IMR-90 (cell line): ENCODE measurements around the gene MLH3. TPM values are rescaled to one million over a fixed set of nuclear protein-coding genes. Genes with fewer than 3 reads are reported as not detected.

Experiments
- ATAC-seq: fragments of 200-7000 bp; cut with Tn5 transposase; 2 replicates; pipeline ENCODE4 v1.9.1; 2020; ENCODE audit warnings: low read depth, mild to moderate bottlenecking, moderate library complexity
- BruUV-seq: library from RNA; stranded (reverse); fragments of 400-500 nt; replicated peaks from 2 replicates; lab custom pipeline; 2021; lab: Mats Ljungman, UMichigan
- CTCF ChIA-PET: fragments of 300-600 bp; formaldehyde crosslinking; extraction: SDS; loops from one replicate; lab custom pipeline; 2021; ENCODE audit warnings: antibody characterized with exemption; lab: Yijun Ruan, JAX
- POLR2A ChIA-PET: fragments of 300-600 bp; sonication (Branson Sonifier 250); formaldehyde crosslinking; loops from one replicate; lab custom pipeline; 2022; ENCODE audit warnings: antibody characterized with exemption; ENCODE audit not compliant: unreplicated experiment; lab: Charles Lee
- DNase-seq: peaks from one replicate; pipeline ENCODE4 v3.0.0; 2013
- H2AFZ ChIP-seq: replicated peaks from 2 replicates; pipeline ENCODE3; 2013; ENCODE audit warnings: low read length, mild to moderate bottlenecking; ENCODE audit not compliant: poor library complexity
- H2AK5ac ChIP-seq: 2 replicates; pipeline ENCODE4 v1.6.1; 2013; ENCODE audit warnings: low read depth, low read length, inconsistent platforms
- H2AK9ac ChIP-seq: replicated peaks from 2 replicates; pipeline ENCODE3; 2013; ENCODE audit warnings: mild to moderate bottlenecking, low read depth, low read length, moderate library complexity; ENCODE audit not compliant: poor library complexity
- H2BK120ac ChIP-seq: 2 replicates; pipeline ENCODE4 v1.6.1; 2013; ENCODE audit warnings: low read depth, low read length, inconsistent platforms
- H2BK15ac ChIP-seq: 3 replicates; pipeline ENCODE4 v1.6.1; 2013; ENCODE audit warnings: low read depth, low read length, inconsistent platforms
- H2BK20ac ChIP-seq: 2 replicates; pipeline ENCODE4 v1.6.1; 2013; ENCODE audit warnings: low read depth, mild to moderate bottlenecking, inconsistent platforms, low read length, moderate library complexity
- H2BK5ac ChIP-seq: 2 replicates; pipeline ENCODE4 v1.6.1; 2013; ENCODE audit warnings: mild to moderate bottlenecking, low read depth, low read length, inconsistent platforms; ENCODE audit not compliant: poor library complexity, severe bottlenecking
- H3K14ac ChIP-seq: replicated peaks from 2 replicates; pipeline ENCODE4 v1.6.1; 2013; ENCODE audit warnings: low read depth, low read length, inconsistent platforms
- H3K18ac ChIP-seq: 2 replicates; pipeline ENCODE4 v1.6.1; 2013; ENCODE audit warnings: low read depth, low read length, control low read depth
- H3K23ac ChIP-seq: 2 replicates; pipeline ENCODE4 v1.6.1; 2013; ENCODE audit warnings: low read depth, low read length, inconsistent platforms
- H3K27ac ChIP-seq: 2 replicates; pipeline ENCODE4 v1.5.1; 2013; ENCODE audit warnings: mild to moderate bottlenecking, control low read depth, low read length; ENCODE audit not compliant: insufficient read depth
- H3K27me3 ChIP-seq: 2 replicates; pipeline ENCODE4 v1.6.1; 2013; ENCODE audit warnings: low read length; ENCODE audit not compliant: control insufficient read depth, insufficient read depth
- H3K36me3 ChIP-seq: 2 replicates; pipeline ENCODE4 v1.6.1; 2013; ENCODE audit warnings: low read length, mixed read lengths; ENCODE audit not compliant: control insufficient read depth, insufficient read depth
- H3K4ac ChIP-seq: 2 replicates; pipeline ENCODE4 v1.6.1; 2013; ENCODE audit warnings: low read depth, low read length, inconsistent platforms
- H3K4me1 ChIP-seq: 2 replicates; pipeline ENCODE4 v1.6.1; 2013; ENCODE audit warnings: low read length, mixed read lengths; ENCODE audit not compliant: control insufficient read depth, insufficient read depth
- H3K4me2 ChIP-seq: 2 replicates; pipeline ENCODE4 v1.6.1; 2013; ENCODE audit warnings: low read depth, mild to moderate bottlenecking, control low read depth, low read length, moderate library complexity
- H3K4me3 ChIP-seq: 2 replicates; pipeline ENCODE4 v1.5.1; 2013; ENCODE audit warnings: low read depth, mild to moderate bottlenecking, control low read depth, low read length, moderate library complexity; ENCODE audit not compliant: insufficient read depth
- H3K56ac ChIP-seq: 2 replicates; pipeline ENCODE4 v1.6.1; 2013; ENCODE audit warnings: low read length, inconsistent platforms; ENCODE audit not compliant: insufficient read depth; ENCODE audit errors: extremely low read depth
- H3K79me1 ChIP-seq, 2 experiments: 2 replicates each; pipeline ENCODE4 v1.6.1; 2013; ENCODE audit warnings: low read length in 2 of 2, inconsistent platforms in 1 of 2, low read depth in 1 of 2
- H3K9ac ChIP-seq: 2 replicates; pipeline ENCODE4 v1.6.1; 2013; ENCODE audit warnings: low read depth, low read length, control low read depth
- H3K9me1 ChIP-seq: 2 replicates; pipeline ENCODE4 v1.6.1; 2013; ENCODE audit warnings: low read length, inconsistent platforms; ENCODE audit not compliant: insufficient read depth
- H3K9me3 ChIP-seq: 2 replicates; pipeline ENCODE4 v1.6.1; 2013; ENCODE audit warnings: low read length; ENCODE audit not compliant: control insufficient read depth, insufficient read depth
- H4K20me1 ChIP-seq: 2 replicates; pipeline ENCODE4 v1.6.1; 2013; ENCODE audit warnings: low read length, inconsistent platforms; ENCODE audit not compliant: insufficient read depth
- H4K5ac ChIP-seq: 2 replicates; pipeline ENCODE4 v1.6.1; 2013; ENCODE audit warnings: mild to moderate bottlenecking, low read depth, low read length, control low read depth
- H4K8ac ChIP-seq, 2 experiments: 2 replicates each; pipeline ENCODE4 v1.6.1; 2013; ENCODE audit warnings: low read depth in 2 of 2, low read length in 2 of 2, control low read depth in 1 of 2, inconsistent platforms in 1 of 2
- H4K91ac ChIP-seq: 2 replicates; pipeline ENCODE4 v1.6.1; 2013; ENCODE audit warnings: low read depth, low read length, inconsistent platforms; ENCODE audit not compliant: insufficient read depth
- MAZ ChIP-seq: IDR thresholded peaks from 2 replicates; pipeline ENCODE4 v1.6.1; 2012; ENCODE audit warnings: low read depth, mild to moderate bottlenecking, low read length, improper control_type of control experiment, moderate library complexity, borderline replicate concordance
- NFE2L2 ChIP-seq: fragments of 150-350 bp; IDR thresholded peaks from 2 replicates; pipeline ENCODE4 v1.6.1; 2016; ENCODE audit warnings: low read depth, mild to moderate bottlenecking, low read length
- SMC3 ChIP-seq: fragments of 150-350 bp; IDR thresholded peaks from 2 replicates; pipeline ENCODE4 v1.6.1; 2016; ENCODE audit warnings: low read depth, mild to moderate bottlenecking, antibody characterized with exemption, low read length, moderate library complexity
- WGBS, 2 experiments: methylation state at CpG; one replicate each; pipeline versions ENCODE4 v1.1.5 to v1.1.7; 2013; ENCODE audit warnings: missing lambda C conversion rate in 2 of 2; ENCODE audit not compliant: insufficient read length in 1 of 2; ENCODE audit errors: extremely low coverage in 2 of 2; 5-methylcytosine and 5-hydroxymethylcytosine counted together
- dilution Hi-C: fragments of 300-500 bp; cut with HindIII; formaldehyde crosslinking; loops from one replicate; pipeline ENCODE4 v1.14.3; 2018; ENCODE audit warnings: low sequenced_read_pairs; ENCODE audit not compliant: unreplicated experiment
- in situ Hi-C: fragments of 300-500 bp; cut with MboI; formaldehyde crosslinking; loops from 3 replicates; pipeline ENCODE4 v1.14.3; 2019; ENCODE audit warnings: low sequenced_read_pairs, inconsistent platforms, mixed read lengths
- intact Hi-C: fragments of 100-400 bp; cut with micrococcal nuclease; formaldehyde crosslinking; loops from 2 replicates; pipeline ENCODE4 v1.10.0; 2022
- polyA plus RNA-seq, 3 experiments: library from polyadenylated mRNA; depleted of rRNA; stranded (reverse); fragments of >200 nt; gene quantifications; 2 replicates each; pipeline ENCODE4 v1.2.3, GENCODE V29; 2012; ENCODE audit warnings: low replicate concordance in 1 of 3
- total RNA-seq: library from RNA; depleted of rRNA; stranded (reverse); fragments of >200 nt; gene quantifications from 2 replicates; pipeline ENCODE4 v1.2.3, GENCODE V29; 2012
- TF ChIP-seq, protein P1 (sequence below): conservative IDR thresholded peaks from 2 replicates; pipeline ENCODE4 v1.5.1; 2012; ENCODE audit warnings: mild to moderate bottlenecking, low read depth, low read length, improper control_type of control experiment
- TF ChIP-seq, protein P2 (sequence below): fragments of 150-350 bp; IDR thresholded peaks from 2 replicates; pipeline ENCODE4 v1.6.1; 2016; ENCODE audit warnings: low read depth, mild to moderate bottlenecking, low read length, moderate library complexity, borderline replicate concordance

Gene MLH3
- total and polyA plus RNA-seq, 2 of the 4 experiments (the other 2 are of a cell fraction) = 5.6 to 14.7 TPM

GRCh38 chr14:75013290-75013689 is 38.0 kb downstream of the MLH3 start:
- Histone ChIP-seq H3K27me3 (no peaks in the 10 kb centered on the region), H3K4me2 (no peak overlapping the region), H4K5ac (no peak overlapping the region), H3K27ac (no peak overlapping the region), H3K4me1 (peaks cover 3% of the 10 kb centered on the region; the same call in 1 of the 2 replicates), H2BK20ac (no peak overlapping the region), H3K36me3 (peaks cover 31% of the 10 kb centered on the region), H3K9me1 (peaks cover 3% of the 10 kb centered on the region), H3K79me1 (peaks cover 13 to 17% of the 10 kb centered on the region in 2 experiments; a peak in 3 of 4 replicates), H3K23ac (no peak overlapping the region), H3K9ac (no peak overlapping the region), H3K14ac (no peak overlapping the region), H2BK5ac (no peak overlapping the region), H4K91ac (no peak overlapping the region), H4K8ac (no peak overlapping the region), H2AFZ (no peak overlapping the region), H2BK15ac (no peak overlapping the region), H2BK120ac (no peak overlapping the region), H2AK9ac (no peak overlapping the region), H3K9me3 (no peaks in the 10 kb centered on the region), H3K4ac (no peak overlapping the region), H3K4me3 (no peak overlapping the region), H3K56ac (no peak overlapping the region), H4K20me1 (no peaks in the 10 kb centered on the region), H2AK5ac (no peak overlapping the region), H3K18ac (no peak overlapping the region)
- POLR2A ChIA-PET = no interaction called here
- CTCF ChIA-PET = no interaction called here
- dilution Hi-C loops (no loop called here), intact Hi-C loops (no loop called here), in situ Hi-C loops (no loop called here)
- no TSS peak for BruUV-seq
- ATAC-seq (no peak), DNase-seq (no peak)
- WGBS, 2 experiments = no CpG with 5 or more reads among the region's 6 CpGs
- TF ChIP-seq MAZ (no peak), SMC3 (no peak), NFE2L2 (no peak)
- TF ChIP-seq, protein P1, sequence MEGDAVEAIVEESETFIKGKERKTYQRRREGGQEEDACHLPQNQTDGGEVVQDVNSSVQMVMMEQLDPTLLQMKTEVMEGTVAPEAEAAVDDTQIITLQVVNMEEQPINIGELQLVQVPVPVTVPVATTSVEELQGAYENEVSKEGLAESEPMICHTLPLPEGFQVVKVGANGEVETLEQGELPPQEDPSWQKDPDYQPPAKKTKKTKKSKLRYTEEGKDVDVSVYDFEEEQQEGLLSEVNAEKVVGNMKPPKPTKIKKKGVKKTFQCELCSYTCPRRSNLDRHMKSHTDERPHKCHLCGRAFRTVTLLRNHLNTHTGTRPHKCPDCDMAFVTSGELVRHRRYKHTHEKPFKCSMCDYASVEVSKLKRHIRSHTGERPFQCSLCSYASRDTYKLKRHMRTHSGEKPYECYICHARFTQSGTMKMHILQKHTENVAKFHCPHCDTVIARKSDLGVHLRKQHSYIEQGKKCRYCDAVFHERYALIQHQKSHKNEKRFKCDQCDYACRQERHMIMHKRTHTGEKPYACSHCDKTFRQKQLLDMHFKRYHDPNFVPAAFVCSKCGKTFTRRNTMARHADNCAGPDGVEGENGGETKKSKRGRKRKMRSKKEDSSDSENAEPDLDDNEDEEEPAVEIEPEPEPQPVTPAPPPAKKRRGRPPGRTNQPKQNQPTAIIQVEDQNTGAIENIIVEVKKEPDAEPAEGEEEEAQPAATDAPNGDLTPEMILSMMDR = no peak
- TF ChIP-seq, protein P2, sequence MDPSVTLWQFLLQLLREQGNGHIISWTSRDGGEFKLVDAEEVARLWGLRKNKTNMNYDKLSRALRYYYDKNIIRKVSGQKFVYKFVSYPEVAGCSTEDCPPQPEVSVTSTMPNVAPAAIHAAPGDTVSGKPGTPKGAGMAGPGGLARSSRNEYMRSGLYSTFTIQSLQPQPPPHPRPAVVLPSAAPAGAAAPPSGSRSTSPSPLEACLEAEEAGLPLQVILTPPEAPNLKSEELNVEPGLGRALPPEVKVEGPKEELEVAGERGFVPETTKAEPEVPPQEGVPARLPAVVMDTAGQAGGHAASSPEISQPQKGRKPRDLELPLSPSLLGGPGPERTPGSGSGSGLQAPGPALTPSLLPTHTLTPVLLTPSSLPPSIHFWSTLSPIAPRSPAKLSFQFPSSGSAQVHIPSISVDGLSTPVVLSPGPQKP = no peak
